K562 (cell line): ENCODE data around the gene NDUFA6. TPM values are rescaled to one million over a fixed set of nuclear protein-coding genes. Genes with fewer than 3 reads are reported as not detected.

Source experiments
- ATF3 ChIP-seq, 2 experiments: fragments of 450-650 bp in 1 of 2; sonication (generic) in 1 of 2; formaldehyde crosslinking in 1 of 2; IDR thresholded peaks in 1 of 2; conservative IDR thresholded peaks in 1 of 2; 2 replicates each; pipeline versions ENCODE4 v1.6.1 to v1.8.1; 2016 to 2023; ENCODE audit warnings: mild to moderate bottlenecking in 2 of 2, moderate library complexity in 2 of 2, inconsistent platforms in 1 of 2, missing genetic modification reagents in 1 of 2
- ATF7 ChIP-seq: fragments of 450-650 bp; IDR thresholded peaks from 2 replicates; pipeline ENCODE4 v1.7.1; 2014; ENCODE audit warnings: mild to moderate bottlenecking, moderate library complexity
- CTCFL ChIP-seq: IDR thresholded peaks from 2 replicates; pipeline ENCODE4 v1.6.1; 2011; ENCODE audit warnings: borderline replicate concordance, low read depth, mild to moderate bottlenecking, moderate library complexity, low read length; ENCODE audit not compliant: insufficient read depth, poor library complexity, severe bottlenecking
- FOXJ3 ChIP-seq: sonication (generic); formaldehyde crosslinking; IDR thresholded peaks from 2 replicates; pipeline ENCODE4 v1.4.0; 2020; ENCODE audit warnings: mild to moderate bottlenecking, missing genetic modification reagents
- MTF1 ChIP-seq: fragments of 250-450 bp; sonication (Bioruptor Pico); IDR thresholded peaks from 2 replicates; pipeline ENCODE4 v1.9.0; 2021; ENCODE audit warnings: moderate library complexity, mild to moderate bottlenecking, inconsistent platforms, borderline replicate concordance
- PTBP1 ChIP-seq: fragments of 200-400 bp; formaldehyde crosslinking; IDR thresholded peaks from 2 replicates; pipeline ENCODE4 v1.6.1; 2017; ENCODE audit warnings: low read depth, low read length
- RBM34 ChIP-seq: fragments of 200-400 bp; formaldehyde crosslinking; IDR thresholded peaks from 2 replicates; pipeline ENCODE4 v1.6.1; 2018; ENCODE audit warnings: low read length, borderline replicate concordance; ENCODE audit not compliant: insufficient read depth
- RCOR1 ChIP-seq, 2 experiments: IDR thresholded peaks; 2 replicates each; pipeline ENCODE4 v1.6.1; 2012; ENCODE audit warnings: low read depth in 2 of 2, low read length in 2 of 2, borderline replicate concordance in 1 of 2, improper control_type of control experiment in 1 of 2
- REST ChIP-seq, 2 experiments: fragments of 450-650 bp; formaldehyde crosslinking in 1 of 2; IDR thresholded peaks; 2 replicates each; pipeline versions ENCODE4 v1.4.0 to v1.6.1; 2014 to 2020; ENCODE audit warnings: mild to moderate bottlenecking in 2 of 2, borderline replicate concordance in 1 of 2, low read depth in 1 of 2
- TFAP4 ChIP-seq: sonication (generic); formaldehyde crosslinking; IDR thresholded peaks from 2 replicates; pipeline ENCODE4 v1.8.0; 2022; ENCODE audit warnings: missing genetic modification reagents, mild to moderate bottlenecking, moderate library complexity, borderline replicate concordance
- TSC22D4 ChIP-seq: fragments of 450-650 bp; IDR thresholded peaks from 2 replicates; pipeline ENCODE4 v1.6.1; 2016; ENCODE audit warnings: missing genetic modification characterization, missing biosample characterization, control low read depth
- ZFX ChIP-seq: sonication (generic); formaldehyde crosslinking; IDR thresholded peaks from 2 replicates; pipeline ENCODE4 v1.8.0; 2022; ENCODE audit warnings: mild to moderate bottlenecking, missing genetic modification reagents, moderate library complexity
- ZNF384 ChIP-seq: IDR thresholded peaks from 2 replicates; pipeline ENCODE4 v1.6.1; 2012; ENCODE audit warnings: low read depth, low read length, improper control_type of control experiment
- polyA plus RNA-seq, 8 experiments: library from polyadenylated mRNA; depleted of rRNA in 4 of 8; stranded (reverse) in 5 of 8; unstranded in 3 of 8; fragments of >200 nt; fragmentation: Nextera tagmentation in 2 of 8; fragmentation: Illumina TruSeq in 1 of 8; extraction: Ambion mirVana in 2 of 8; extraction: Trizol in 1 of 8; gene quantifications; 2 replicates each; pipeline versions ENCODE4 v1.2.1 to v1.2.3, GENCODE V29; 2011 to 2014; ENCODE audit warnings: inconsistent platforms in 1 of 8, missing spikeins in 1 of 8
- total RNA-seq, 7 experiments: library from RNA; depleted of rRNA in 6 of 7; stranded (reverse); fragments of >200 nt in 6 of 7; fragmentation: Illumina TruSeq in 2 of 7; extraction: Trizol in 2 of 7; gene quantifications; 2 replicates each; pipeline versions ENCODE4 v1.2.1 to v1.2.3, GENCODE V29; 2011 to 2021; ENCODE audit warnings: low replicate concordance in 1 of 7

The NDUFA6 gene
- total and polyA plus RNA-seq, 9 of the 15 experiments (the other 6 are each of a cell fraction or from before 2014, with no cell fraction given) = 90.0 to 474 (median 128) TPM

GRCh38 chr22:42090596-42091454 is at the start of gene NDUFA6 (continued):
- TF ChIP-seq MTF1 (CRISPR knock-in tag) (no peak), CTCFL (peak; percentile 77), RBM34 (no peak), ATF3 (IDR thresholded peaks at IDR 0.05) (no peak), ATF3 (CRISPR knock-in tag; conservative IDR thresholded peaks at IDR 0.05) (no peak), ZNF384 (no peak), ATF7 (peak; percentile 80), RCOR1 (IDR thresholded peaks at IDR 0.05; ENCODE audit: borderline replicate concordance in 1 of 2, low read depth in 2 of 2, low read length in 2 of 2) (peak in 1 of 2 experiments; percentile 29; a peak in 1 of 4 replicates), ZFX (CRISPR knock-in tag) (peak; percentile 98), TFAP4 (CRISPR knock-in tag) (peak; percentile 93), PTBP1 (no peak), TSC22D4 (tag) (no peak), REST (IDR thresholded peaks at IDR 0.05; ENCODE audit: borderline replicate concordance) (peak; percentile 83), REST (CRISPR knock-in tag; IDR thresholded peaks at IDR 0.05; ENCODE audit: low read depth) (no peak), FOXJ3 (CRISPR knock-in tag) (no peak)
